Measurements from ENCODE around the gene VSIG2.

The VSIG2 gene

GRCh38 chr11:124793466-124794278 lies 41.6 kb upstream of the VSIG2 start:
- no peak for TF ChIP-seq YY1 (IDR thresholded peaks at IDR 0.05; ENCODE audit: insufficient read depth, insufficient read length)
- TF ChIP-seq SUZ12 (IDR thresholded peaks at IDR 0.05; ENCODE audit: extremely low read depth, insufficient read depth, insufficient read length): no peak
- TF ChIP-seq ZNF274 (IDR thresholded peaks at IDR 0.05; ENCODE audit: low read depth, low read length): no peak
- H3K36me3 ChIP-seq (ENCODE audit: insufficient read depth, insufficient read length, low read length): no peaks in the 10 kb centered on the region
- no peaks in the 10 kb centered on the region for H3K4me1 ChIP-seq (ENCODE audit: insufficient read depth, insufficient read length)
- H3K9me3 ChIP-seq (ENCODE audit: insufficient read depth, low read length): no peaks in the 10 kb centered on the region
- peak; percentile 43 for DNase-seq (ENCODE audit: low read depth, low spot score)
- H3K9ac ChIP-seq (ENCODE audit: insufficient read length, low read depth): no peak overlapping the region
- no peak overlapping the region for H3K4me3 ChIP-seq (ENCODE audit: insufficient read length, low read depth)
- H3K27me3 ChIP-seq (ENCODE audit: insufficient read depth, insufficient read length): no peaks in the 10 kb centered on the region

DNA sequence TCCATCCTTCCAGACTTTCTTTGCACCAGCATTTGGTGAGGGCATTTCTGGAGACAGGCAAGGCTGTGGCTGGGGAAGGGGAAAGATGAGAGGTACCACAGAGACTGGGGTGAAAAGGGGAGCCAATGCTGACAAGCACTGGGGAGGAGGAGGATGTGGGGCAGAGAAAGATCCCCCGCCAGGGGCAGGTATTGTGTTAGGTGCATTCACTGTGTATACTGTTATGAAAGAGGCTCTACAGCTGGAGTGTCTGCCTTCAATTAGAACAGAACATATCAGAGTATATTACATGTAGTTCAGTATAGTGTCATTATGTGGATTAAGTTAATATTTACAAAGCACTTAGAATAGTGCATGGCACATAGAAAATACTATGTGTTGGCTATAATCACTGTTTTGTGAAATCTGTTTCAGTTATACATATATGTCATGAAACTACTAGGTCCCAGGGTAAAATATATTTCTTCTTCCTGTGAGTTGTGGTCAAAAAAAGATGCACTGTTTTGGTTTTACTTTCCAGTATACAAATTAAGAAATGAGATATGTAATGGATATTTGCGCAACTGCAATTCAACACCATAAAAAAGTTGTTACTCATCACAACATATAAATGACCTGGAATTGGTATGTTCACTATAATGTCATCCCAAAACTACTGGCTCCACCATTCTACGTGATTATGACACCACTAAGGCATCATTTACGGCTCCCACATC lies 39.7 kb upstream of the VSIG2 start:
- Histone ChIP-seq H3K4me3 (ENCODE audit: insufficient read length, low read depth) (no peak overlapping the region), H3K27me3 (ENCODE audit: insufficient read depth, insufficient read length) (no peaks in the 10 kb centered on the region), H3K36me3 (ENCODE audit: insufficient read depth, insufficient read length, low read length) (no peaks in the 10 kb centered on the region), H3K4me1 (ENCODE audit: insufficient read depth, insufficient read length) (no peaks in the 10 kb centered on the region), H3K9me3 (ENCODE audit: insufficient read depth, low read length) (no peaks in the 10 kb centered on the region), H3K9ac (ENCODE audit: insufficient read length, low read depth) (no peak overlapping the region)
- DNase-seq (ENCODE audit: low read depth, low spot score): no peak
- TF ChIP-seq ZNF274 (IDR thresholded peaks at IDR 0.05; ENCODE audit: low read depth, low read length): no peak
- no peak for TF ChIP-seq SUZ12 (IDR thresholded peaks at IDR 0.05; ENCODE audit: extremely low read depth, insufficient read depth, insufficient read length)
- TF ChIP-seq YY1 (IDR thresholded peaks at IDR 0.05; ENCODE audit: insufficient read depth, insufficient read length): no peak

DNA sequence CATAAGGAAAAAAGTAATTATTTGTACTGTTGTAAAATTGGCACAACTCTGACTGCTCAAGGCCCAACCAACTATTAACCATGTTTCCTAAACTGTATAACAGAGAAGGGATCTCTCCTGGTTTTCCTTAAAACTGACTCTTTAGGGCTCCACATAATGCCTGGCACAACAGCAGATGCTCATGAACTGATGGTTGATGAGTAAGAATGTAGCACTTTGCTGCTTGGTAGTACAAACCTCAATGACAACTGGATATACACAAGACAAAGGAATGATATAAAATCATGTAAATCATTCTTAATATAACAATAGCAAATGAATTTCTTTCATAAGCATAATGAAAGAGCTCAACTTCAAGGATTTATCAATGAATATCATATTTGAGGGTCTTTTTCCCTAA lies 36.5 kb upstream of the VSIG2 start:
- TF ChIP-seq YY1 (IDR thresholded peaks at IDR 0.05; ENCODE audit: insufficient read depth, insufficient read length) (no peak), ZNF274 (IDR thresholded peaks at IDR 0.05; ENCODE audit: low read depth, low read length) (no peak), SUZ12 (IDR thresholded peaks at IDR 0.05; ENCODE audit: extremely low read depth, insufficient read depth, insufficient read length) (no peak)
- Histone ChIP-seq H3K9me3 (ENCODE audit: insufficient read depth, low read length) (no peaks in the 10 kb centered on the region), H3K4me3 (ENCODE audit: insufficient read length, low read depth) (no peak overlapping the region)

DNA sequence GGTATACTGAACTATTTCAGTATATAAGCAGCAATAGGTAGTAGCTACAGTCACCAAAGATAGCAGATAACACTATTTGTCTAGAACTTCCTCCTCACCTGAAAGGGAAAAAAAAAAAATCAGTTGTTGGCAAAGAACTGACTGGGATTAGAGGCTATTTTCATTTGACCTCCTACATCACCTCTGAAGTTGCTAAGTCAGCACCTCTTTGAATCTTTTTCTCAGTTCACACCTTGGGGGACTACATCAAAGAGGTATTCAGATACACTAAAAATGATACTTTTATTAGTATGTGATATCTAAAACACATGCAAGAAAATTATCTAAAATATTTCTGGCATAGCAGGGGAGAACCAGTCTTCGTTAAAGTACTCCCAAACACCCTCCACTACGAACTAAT lies 32.0 kb upstream of the VSIG2 start:
- TF ChIP-seq YY1 (IDR thresholded peaks at IDR 0.05; ENCODE audit: insufficient read depth, insufficient read length) (no peak), SUZ12 (IDR thresholded peaks at IDR 0.05; ENCODE audit: extremely low read depth, insufficient read depth, insufficient read length) (no peak), ZNF274 (IDR thresholded peaks at IDR 0.05; ENCODE audit: low read depth, low read length) (no peak)
- H3K27me3 ChIP-seq (ENCODE audit: insufficient read depth, insufficient read length): no peaks in the 10 kb centered on the region

More for the DNA sequence above, 36.5 kb upstream of the VSIG2 start:
- Histone ChIP-seq H3K36me3 (ENCODE audit: insufficient read depth, insufficient read length, low read length) (peaks cover 4% of the 10 kb centered on the region), H3K27me3 (ENCODE audit: insufficient read depth, insufficient read length) (no peaks in the 10 kb centered on the region), H3K9ac (ENCODE audit: insufficient read length, low read depth) (no peak overlapping the region), H3K4me1 (ENCODE audit: insufficient read depth, insufficient read length) (no peaks in the 10 kb centered on the region)
- no peak for DNase-seq (ENCODE audit: low read depth, low spot score)

DNA sequence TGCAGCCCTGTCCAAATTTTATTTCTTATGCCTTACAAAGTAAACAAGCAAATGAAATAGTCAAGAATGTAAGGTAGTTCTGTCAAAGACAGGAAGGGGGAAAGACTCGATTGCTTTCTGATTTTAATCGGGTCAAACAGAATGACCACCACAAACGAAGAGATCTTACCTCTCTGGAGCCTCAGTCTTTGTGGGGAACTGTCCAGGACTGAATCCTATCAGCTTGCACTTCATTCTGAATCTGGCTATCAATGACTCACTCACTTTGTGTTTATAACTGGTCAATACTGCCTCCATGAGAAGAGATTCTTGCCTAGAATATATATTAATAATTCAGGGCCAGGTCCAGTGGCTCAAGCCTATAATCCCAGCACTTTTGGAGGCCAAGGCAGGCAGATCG lies 30.9 kb upstream of the VSIG2 start:
- no peaks in the 10 kb centered on the region for H3K9me3 ChIP-seq (ENCODE audit: insufficient read depth, low read length)
- H3K9ac ChIP-seq (ENCODE audit: insufficient read length, low read depth): no peak overlapping the region
- H3K4me1 ChIP-seq (ENCODE audit: insufficient read depth, insufficient read length): no peaks in the 10 kb centered on the region
- no peak for DNase-seq (ENCODE audit: low read depth, low spot score)
- no peaks in the 10 kb centered on the region for H3K27me3 ChIP-seq (ENCODE audit: insufficient read depth, insufficient read length)
- TF ChIP-seq SUZ12 (IDR thresholded peaks at IDR 0.05; ENCODE audit: extremely low read depth, insufficient read depth, insufficient read length) (no peak), YY1 (IDR thresholded peaks at IDR 0.05; ENCODE audit: insufficient read depth, insufficient read length) (no peak), ZNF274 (IDR thresholded peaks at IDR 0.05; ENCODE audit: low read depth, low read length) (no peak)
- peaks cover 8% of the 10 kb centered on the region for H3K36me3 ChIP-seq (ENCODE audit: insufficient read depth, insufficient read length, low read length)
- no peak overlapping the region for H3K4me3 ChIP-seq (ENCODE audit: insufficient read length, low read depth)

More for the DNA sequence above, 32.0 kb upstream of the VSIG2 start:
- Histone ChIP-seq H3K4me3 (ENCODE audit: insufficient read length, low read depth) (no peak overlapping the region), H3K4me1 (ENCODE audit: insufficient read depth, insufficient read length) (no peaks in the 10 kb centered on the region), H3K9ac (ENCODE audit: insufficient read length, low read depth) (no peak overlapping the region), H3K9me3 (ENCODE audit: insufficient read depth, low read length) (no peaks in the 10 kb centered on the region), H3K36me3 (ENCODE audit: insufficient read depth, insufficient read length, low read length) (peaks cover 4% of the 10 kb centered on the region)
- no peak for DNase-seq (ENCODE audit: low read depth, low spot score)

DNA sequence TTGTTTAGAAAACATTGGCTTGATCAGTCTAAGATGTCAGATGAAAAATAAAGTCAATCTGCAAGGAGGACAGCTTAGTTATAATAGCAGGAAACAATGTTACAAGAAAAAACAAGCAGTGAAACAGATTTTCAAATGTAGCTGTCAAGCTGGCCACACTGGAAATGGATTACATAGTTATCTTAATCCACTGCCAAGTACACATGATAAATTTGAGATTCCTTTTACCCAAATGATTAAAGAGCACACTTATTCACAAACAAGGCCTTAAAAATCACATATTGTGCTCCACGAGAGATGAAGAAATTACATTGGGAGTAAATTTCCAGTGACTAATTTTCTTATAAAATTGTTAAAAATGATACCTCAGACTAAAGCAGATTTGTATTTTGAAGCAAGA lies 27.5 kb upstream of the VSIG2 start:
- no peak for TF ChIP-seq SUZ12 (IDR thresholded peaks at IDR 0.05; ENCODE audit: extremely low read depth, insufficient read depth, insufficient read length)
- no peak for TF ChIP-seq YY1 (IDR thresholded peaks at IDR 0.05; ENCODE audit: insufficient read depth, insufficient read length)
- Histone ChIP-seq H3K4me3 (ENCODE audit: insufficient read length, low read depth) (no peak overlapping the region), H3K36me3 (ENCODE audit: insufficient read depth, insufficient read length, low read length) (peaks cover 20% of the 10 kb centered on the region), H3K27me3 (ENCODE audit: insufficient read depth, insufficient read length) (no peaks in the 10 kb centered on the region), H3K9me3 (ENCODE audit: insufficient read depth, low read length) (no peaks in the 10 kb centered on the region), H3K4me1 (ENCODE audit: insufficient read depth, insufficient read length) (no peaks in the 10 kb centered on the region), H3K9ac (ENCODE audit: insufficient read length, low read depth) (no peak overlapping the region)
- DNase-seq (ENCODE audit: low read depth, low spot score): no peak

DNA sequence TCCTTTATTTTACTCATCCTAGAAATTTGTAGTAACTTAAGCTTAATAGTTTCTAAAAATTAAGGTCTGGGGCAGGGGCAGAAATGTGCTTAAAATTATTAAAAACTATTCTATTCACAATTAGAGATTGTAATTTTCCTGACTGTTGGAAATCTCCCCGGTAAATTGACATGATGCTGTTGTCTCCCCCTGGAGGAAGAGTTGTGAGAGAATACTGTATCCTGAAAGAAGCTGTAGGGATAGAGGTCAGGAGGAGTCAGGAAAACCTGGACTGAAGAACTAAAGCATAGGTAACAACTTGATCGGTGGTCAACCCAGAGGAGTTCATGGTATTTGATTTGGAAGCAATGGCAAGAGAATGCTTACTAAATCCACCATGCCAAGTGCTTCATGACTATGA lies 26.2 kb upstream of the VSIG2 start:
- no peaks in the 10 kb centered on the region for H3K27me3 ChIP-seq (ENCODE audit: insufficient read depth, insufficient read length)
- H3K36me3 ChIP-seq (ENCODE audit: insufficient read depth, insufficient read length, low read length): peaks cover 27% of the 10 kb centered on the region
- H3K4me1 ChIP-seq (ENCODE audit: insufficient read depth, insufficient read length): no peaks in the 10 kb centered on the region
- TF ChIP-seq ZNF274 (IDR thresholded peaks at IDR 0.05; ENCODE audit: low read depth, low read length) (no peak), YY1 (IDR thresholded peaks at IDR 0.05; ENCODE audit: insufficient read depth, insufficient read length) (no peak), SUZ12 (IDR thresholded peaks at IDR 0.05; ENCODE audit: extremely low read depth, insufficient read depth, insufficient read length) (no peak)
- no peak overlapping the region for H3K9ac ChIP-seq (ENCODE audit: insufficient read length, low read depth)
- no peaks in the 10 kb centered on the region for H3K9me3 ChIP-seq (ENCODE audit: insufficient read depth, low read length)
- no peak for DNase-seq (ENCODE audit: low read depth, low spot score)
- H3K4me3 ChIP-seq (ENCODE audit: insufficient read length, low read depth): no peak overlapping the region

All from NT2/D1 (cell line).